ENCODE results near the gene FMO1. TPM values are rescaled to one million over a fixed set of nuclear protein-coding genes. Genes with fewer than 3 reads are reported as not detected.
A peak's percentile ranks its signal among the peaks of the same experiment; 100 is the strongest.
"Not testable (repeated sequence)": the region's sequence is repeated elsewhere in the genome, so short reads cannot be mapped to it uniquely, and the experiment has no call there.

Gene FMO1
- total RNA-seq, 1 experiment from 2014 or later = not detected

GRCh38 chr1:171233183-171233582 is 15.1 kb upstream of the FMO1 start:
- no peaks in the 10 kb centered on the region for H3K9me3 ChIP-seq (ENCODE audit: control insufficient read depth, low read depth, low read length)
- no peaks in the 10 kb centered on the region for H4K20me1 ChIP-seq (ENCODE audit: control insufficient read depth, insufficient read depth, insufficient read length)
- DNase-seq = no peak
- no peak overlapping the region for H2BK15ac ChIP-seq (ENCODE audit: low read depth, low read length)
- no peaks in the 10 kb centered on the region for H3K27me3 ChIP-seq (ENCODE audit: insufficient read depth, low read length)
- no peak overlapping the region for H3K23ac ChIP-seq (ENCODE audit: insufficient read length, low read depth, low read length)
- H2BK120ac ChIP-seq (ENCODE audit: low read depth, low read length, poor library complexity, severe bottlenecking) = no peak overlapping the region
- no peaks in the 10 kb centered on the region for H3K79me2 ChIP-seq (ENCODE audit: insufficient read depth, low read length)
- no peak overlapping the region for H2AK5ac ChIP-seq (ENCODE audit: insufficient read length, low read length)
- H3K4me2 ChIP-seq (ENCODE audit: insufficient read depth, insufficient read length, low read length) = no peak overlapping the region
- Mint-ChIP-seq H3K27ac (no peak overlapping the region), H3K9me3 (peaks cover 11 to 16% of the 10 kb centered on the region in 2 experiments; a peak in 4 of 5 replicates), H3K4me1 (no peaks in the 10 kb centered on the region), H3K27me3 (ENCODE audit: low read depth) (no peaks in the 10 kb centered on the region; the same call in 1 of the 2 replicates), H3K4me3 (no peak overlapping the region), H3K36me3 (ENCODE audit: insufficient read depth in 1 of 3, low read depth in 3 of 3) (peaks cover 0 to 28% (median 0%) of the 10 kb centered on the region in 3 experiments; a peak in 3 of 7 replicates)
- no peak overlapping the region for H2BK5ac ChIP-seq (ENCODE audit: insufficient read length, low read length)
- WGBS (ENCODE audit: extremely low coverage, insufficient read length, low lambda C conversion rate) = no CpG with 5 or more reads among the region's 1 CpG
- H3K4me1 ChIP-seq (ENCODE audit: insufficient read depth, low read length) = no peaks in the 10 kb centered on the region
- no peak overlapping the region for H3K18ac ChIP-seq (ENCODE audit: insufficient read length, low read depth, low read length)
- H4K91ac ChIP-seq (ENCODE audit: insufficient read length, low read depth, low read length) = no peak overlapping the region
- no peak overlapping the region for H3K56ac ChIP-seq (ENCODE audit: insufficient read length, low read depth, low read length)
- no peaks in the 10 kb centered on the region for H3K23me2 ChIP-seq (ENCODE audit: insufficient read length, low read depth, low read length, poor library complexity, severe bottlenecking)
- no peak overlapping the region for H3T11ph ChIP-seq (ENCODE audit: low read length)
- H3K79me1 ChIP-seq (ENCODE audit: insufficient read depth, low read depth, low read length, poor library complexity, severe bottlenecking) = no peaks in the 10 kb centered on the region
- no peak overlapping the region for H2AFZ ChIP-seq (ENCODE audit: low read length)
- H3K9ac ChIP-seq (ENCODE audit: extremely low read depth, insufficient read length, low read length) = no peak overlapping the region
- H3K14ac ChIP-seq (ENCODE audit: insufficient read depth, low read length) = no peak overlapping the region
- no peak overlapping the region for H3K4ac ChIP-seq (ENCODE audit: low read depth, low read length)
- H2BK20ac ChIP-seq (ENCODE audit: low read depth, low read length, poor library complexity, severe bottlenecking) = no peak overlapping the region
- H4K8ac ChIP-seq (replicated peaks; ENCODE audit: insufficient read length, low read depth, low read length) = no peak overlapping the region
- no peak overlapping the region for H3K27ac ChIP-seq (ENCODE audit: insufficient read length, low read depth, low read length)
- no peak overlapping the region for H4K5ac ChIP-seq (ENCODE audit: insufficient read length, low read depth, low read length)
- no peak for TF ChIP-seq CTCF (conservative IDR thresholded peaks at IDR 0.05)
- H2BK12ac ChIP-seq (ENCODE audit: insufficient read length, low read depth, low read length) = no peak overlapping the region

DNA sequence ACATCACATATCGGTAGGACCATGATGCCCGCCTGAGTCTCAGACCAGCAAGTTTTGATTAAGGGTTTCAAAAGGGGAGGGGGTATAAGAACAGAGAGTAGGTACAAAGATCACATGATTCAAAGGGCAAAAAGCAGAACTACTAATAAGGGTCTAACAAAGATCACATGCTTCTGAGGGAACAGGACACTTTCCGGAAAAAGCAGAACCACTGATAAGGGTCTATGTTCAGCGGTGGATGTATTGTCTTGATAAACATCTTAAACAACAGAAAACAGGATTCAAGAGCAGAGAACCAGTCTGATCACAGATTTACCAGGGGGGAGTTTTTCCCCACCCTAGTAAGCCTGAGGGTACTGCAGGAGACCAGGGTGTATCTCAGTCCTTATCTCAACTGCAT is 12.1 kb upstream of the FMO1 start:
- H3K18ac ChIP-seq (ENCODE audit: insufficient read length, low read depth, low read length); H3K56ac ChIP-seq (ENCODE audit: insufficient read length, low read depth, low read length); H3K4me1 ChIP-seq (ENCODE audit: insufficient read depth, low read length); H3K27ac ChIP-seq (ENCODE audit: insufficient read length, low read depth, low read length); H2BK120ac ChIP-seq (ENCODE audit: low read depth, low read length, poor library complexity, severe bottlenecking); H2BK15ac ChIP-seq (ENCODE audit: low read depth, low read length); H4K8ac ChIP-seq (replicated peaks; ENCODE audit: insufficient read length, low read depth, low read length); H3K4ac ChIP-seq (ENCODE audit: low read depth, low read length); H3K23ac ChIP-seq (ENCODE audit: insufficient read length, low read depth, low read length); H2BK5ac ChIP-seq (ENCODE audit: insufficient read length, low read length); H3K23me2 ChIP-seq (ENCODE audit: insufficient read length, low read depth, low read length, poor library complexity, severe bottlenecking); H3T11ph ChIP-seq (ENCODE audit: low read length); H4K5ac ChIP-seq (ENCODE audit: insufficient read length, low read depth, low read length); H3K4me3 Mint-ChIP-seq; DNase-seq; H4K20me1 ChIP-seq (ENCODE audit: control insufficient read depth, insufficient read depth, insufficient read length); H3K27me3 ChIP-seq (ENCODE audit: insufficient read depth, low read length); H2BK12ac ChIP-seq (ENCODE audit: insufficient read length, low read depth, low read length); H3K79me1 ChIP-seq (ENCODE audit: insufficient read depth, low read depth, low read length, poor library complexity, severe bottlenecking); H3K79me2 ChIP-seq (ENCODE audit: insufficient read depth, low read length); H3K14ac ChIP-seq (ENCODE audit: insufficient read depth, low read length); H3K9me3 ChIP-seq (ENCODE audit: control insufficient read depth, low read depth, low read length); H2BK20ac ChIP-seq (ENCODE audit: low read depth, low read length, poor library complexity, severe bottlenecking); H3K4me1 Mint-ChIP-seq; H3K9ac ChIP-seq (ENCODE audit: extremely low read depth, insufficient read length, low read length); H3K4me2 ChIP-seq (ENCODE audit: insufficient read depth, insufficient read length, low read length); H2AFZ ChIP-seq (ENCODE audit: low read length); H2AK5ac ChIP-seq (ENCODE audit: insufficient read length, low read length); H3K27me3 Mint-ChIP-seq (ENCODE audit: low read depth); H4K91ac ChIP-seq (ENCODE audit: insufficient read length, low read depth, low read length): not testable (repeated sequence)
- Mint-ChIP-seq H3K27ac (peak overlapping the region in 1 of 3 experiments; percentile 22; a peak in 1 of 7 replicates), H3K36me3 (ENCODE audit: insufficient read depth in 1 of 3, low read depth in 3 of 3) (peaks cover 0 to 42% (median 9%) of the 10 kb centered on the region in 3 experiments; a peak in 6 of 7 replicates), H3K9me3 (peaks cover 22 to 23% of the 10 kb centered on the region in 2 experiments)
- no CpG with 5 or more reads among the region's 4 CpGs for WGBS (ENCODE audit: extremely low coverage, insufficient read length, low lambda C conversion rate)

Data from H9 (cell line).